NAMALWA (cell line): Measurements from ENCODE around the gene GOLGA2.

Experiments
- DNase-seq: peaks from one replicate; pipeline ENCODE4 v3.0.0-alpha.2; 2015; ENCODE audit warnings: low spot score

Gene GOLGA2

GRCh38 chr9:128211186-128211980 is 64.4 kb downstream of the GOLGA2 start:
- no peak for DNase-seq

GRCh38 chr9:128208946-128209669 is 66.7 kb downstream of the GOLGA2 start:
- DNase-seq, result no peak

GRCh38 chr9:128208386-128208785 is 67.4 kb downstream of the GOLGA2 start:
- DNase-seq, result no peak

GRCh38 chr9:128206916-128207910 is 68.6 kb downstream of the GOLGA2 start:
- no peak for DNase-seq

- DNase-seq, result no peak
Measured at GRCh38 chr9:128206484-128206883, 69.3 kb downstream of the GOLGA2 start.
